CD4-positive, alpha-beta T cell treated with Interferon gamma for 1 hour (primary cell): Measurements from ENCODE around the gene COG7.
"Not testable (repeated sequence)": the region's sequence is repeated elsewhere in the genome, so short reads cannot be mapped to it uniquely, and the experiment has no call there.

ENCODE experiments used
- DNase-seq: peaks from one replicate; pipeline ENCODE4 v3.0.0-alpha.2; 2020

The COG7 gene

GRCh38 chr16:23381702-23382101, 71.3 kb downstream of the COG7 start:
- DNase-seq = not testable (repeated sequence)

- DNase-seq = no peak
These were observed 72.5 kb downstream of the COG7 start for GRCh38 chr16:23380501-23380951.

- no peak for DNase-seq
These were observed 73.3 kb downstream of the COG7 start for GRCh38 chr16:23379707-23380106.

GRCh38 chr16:23378921-23379320, 74.1 kb downstream of the COG7 start:
- DNase-seq = no peak

- no peak for DNase-seq
These were observed 74.7 kb downstream of the COG7 start for GRCh38 chr16:23378256-23378655.

- no peak for DNase-seq
These were observed 75.7 kb downstream of the COG7 start for GRCh38 chr16:23377071-23377931.

- no peak for DNase-seq
These were observed 77.3 kb downstream of the COG7 start for GRCh38 chr16:23375643-23376042.

- no peak for DNase-seq
These were observed 78.1 kb downstream of the COG7 start for GRCh38 chr16:23374721-23375510.

GRCh38 chr16:23373436-23374219, 79.4 kb downstream of the COG7 start:
- no peak for DNase-seq

- no peak for DNase-seq
These were observed 81.6 kb downstream of the COG7 start for GRCh38 chr16:23371368-23371767.

- no peak for DNase-seq
These were observed 83.6 kb downstream of the COG7 start for GRCh38 chr16:23369416-23369815.

GRCh38 chr16:23368469-23368868, 84.5 kb downstream of the COG7 start:
- DNase-seq = no peak

- no peak for DNase-seq
These were observed 85.0 kb downstream of the COG7 start for GRCh38 chr16:23367988-23368387.

- DNase-seq = no peak
These were observed 85.4 kb downstream of the COG7 start for GRCh38 chr16:23367564-23367963.

GRCh38 chr16:23366341-23366740, 86.6 kb downstream of the COG7 start:
- not testable (repeated sequence) for DNase-seq

- no peak for DNase-seq
These were observed 87.3 kb downstream of the COG7 start for GRCh38 chr16:23365602-23366240.

- DNase-seq = no peak
These were observed 90.3 kb downstream of the COG7 start for GRCh38 chr16:23362460-23363317.

GRCh38 chr16:23359092-23359760, 93.8 kb downstream of the COG7 start:
- no peak for DNase-seq

- DNase-seq = no peak
These were observed 95.2 kb downstream of the COG7 start for GRCh38 chr16:23357761-23358290.

- no peak for DNase-seq
These were observed 96.0 kb downstream of the COG7 start for GRCh38 chr16:23356941-23357340.
